ENCODE measurements around the gene ITGA8.

ITGA8 gene

DNA sequence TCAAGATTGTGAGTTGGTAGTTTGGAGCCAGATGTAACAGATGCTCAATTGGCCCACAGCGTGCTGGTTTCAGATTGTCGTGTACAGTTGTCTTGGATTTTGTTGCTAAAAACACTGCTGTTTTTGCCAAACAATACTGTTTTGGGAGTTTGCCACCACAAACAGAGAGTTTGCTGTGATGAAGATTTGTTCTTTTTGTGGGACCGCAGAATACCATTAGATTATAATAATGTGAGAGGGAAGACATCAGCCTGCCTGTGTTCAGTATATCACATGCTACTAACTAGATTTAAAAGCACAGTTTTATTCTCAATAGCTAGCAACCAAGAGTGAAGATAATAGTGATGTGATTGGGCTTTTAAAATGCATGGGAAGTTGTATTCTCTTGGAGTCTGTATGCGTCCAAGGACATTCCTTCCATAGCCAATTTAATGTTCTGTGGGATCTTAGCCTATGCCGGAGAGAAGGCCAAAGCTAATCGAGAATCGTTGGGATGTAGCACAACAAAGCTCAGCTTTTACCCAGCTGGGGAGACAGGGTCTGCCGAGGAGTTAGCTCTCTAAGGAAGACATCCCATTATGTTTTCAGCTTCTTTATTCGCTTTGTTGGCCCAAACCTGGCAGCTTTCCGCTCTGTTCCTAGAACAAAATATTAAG lies 18.7 kb upstream of the ITGA8 start:
- no peak for DNase-seq
- in situ Hi-C loops (cut with MboI; ENCODE audit: low pct_unique_long_range_greater_than_20kb, low sequenced_read_pairs) = no loop called here

- DNase-seq = peak; percentile 41
- in situ Hi-C loops (cut with MboI; ENCODE audit: low pct_unique_long_range_greater_than_20kb, low sequenced_read_pairs) = no loop called here
Measured at GRCh38 chr10:15737656-15738055, 17.9 kb upstream of the ITGA8 start.

GRCh38 chr10:15735763-15736162 lies 16.0 kb upstream of the ITGA8 start:
- in situ Hi-C loops (cut with MboI; ENCODE audit: low pct_unique_long_range_greater_than_20kb, low sequenced_read_pairs) = no loop called here
- DNase-seq = no peak

DNA sequence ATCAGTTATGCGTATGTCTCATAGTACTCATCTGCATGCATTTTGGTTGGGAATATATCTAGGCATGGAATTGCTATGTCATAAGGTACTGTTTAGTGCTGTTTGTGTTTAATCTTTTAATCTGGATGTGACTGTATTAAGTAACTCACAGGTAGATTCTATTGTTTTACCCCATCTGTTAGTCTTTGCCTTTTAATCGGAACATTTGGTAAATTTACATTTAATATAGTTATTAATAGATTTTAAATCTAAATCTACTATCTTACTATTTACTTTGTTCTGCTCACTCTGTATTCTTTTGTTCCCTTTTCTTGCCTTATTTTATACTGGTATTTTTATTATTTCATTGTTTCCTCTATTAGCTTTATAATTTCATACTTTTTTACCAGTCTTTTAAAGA lies 10.6 kb upstream of the ITGA8 start:
- no peak for DNase-seq

GRCh38 chr10:15729890-15730289 lies 10.2 kb upstream of the ITGA8 start:
- in situ Hi-C loops (cut with MboI; ENCODE audit: low pct_unique_long_range_greater_than_20kb, low sequenced_read_pairs) = no loop called here
- DNase-seq = no peak

More for the DNA sequence above, 10.6 kb upstream of the ITGA8 start:
- in situ Hi-C loops (cut with MboI; ENCODE audit: low pct_unique_long_range_greater_than_20kb, low sequenced_read_pairs) = no loop called here

- in situ Hi-C loops (cut with MboI; ENCODE audit: low pct_unique_long_range_greater_than_20kb, low sequenced_read_pairs) = no loop called here
- DNase-seq = no peak
Measured at GRCh38 chr10:15726042-15726441, 6.3 kb upstream of the ITGA8 start.

DNA sequence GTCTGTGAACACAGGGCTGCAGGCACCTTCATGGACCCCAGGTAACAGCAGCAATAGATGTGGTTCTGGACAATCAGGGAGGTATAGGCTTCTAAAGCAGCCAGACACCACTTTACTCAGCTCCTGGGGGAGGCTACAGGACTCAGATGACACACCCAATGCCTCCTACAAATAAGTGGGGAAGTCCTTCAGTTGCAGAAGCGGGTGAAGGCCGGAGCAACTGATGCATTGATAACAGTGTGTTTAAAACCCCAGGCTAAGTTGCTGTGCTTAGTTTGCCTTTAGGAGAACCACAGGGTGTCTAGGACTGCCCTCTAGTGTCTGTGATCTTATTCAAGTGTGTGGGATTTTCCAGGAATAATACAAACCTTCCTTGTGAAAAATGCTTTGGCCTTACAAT lies 5.9 kb upstream of the ITGA8 start:
- DNase-seq = peak; percentile 48
- in situ Hi-C loops (cut with MboI; ENCODE audit: low pct_unique_long_range_greater_than_20kb, low sequenced_read_pairs) = no loop called here

DNA sequence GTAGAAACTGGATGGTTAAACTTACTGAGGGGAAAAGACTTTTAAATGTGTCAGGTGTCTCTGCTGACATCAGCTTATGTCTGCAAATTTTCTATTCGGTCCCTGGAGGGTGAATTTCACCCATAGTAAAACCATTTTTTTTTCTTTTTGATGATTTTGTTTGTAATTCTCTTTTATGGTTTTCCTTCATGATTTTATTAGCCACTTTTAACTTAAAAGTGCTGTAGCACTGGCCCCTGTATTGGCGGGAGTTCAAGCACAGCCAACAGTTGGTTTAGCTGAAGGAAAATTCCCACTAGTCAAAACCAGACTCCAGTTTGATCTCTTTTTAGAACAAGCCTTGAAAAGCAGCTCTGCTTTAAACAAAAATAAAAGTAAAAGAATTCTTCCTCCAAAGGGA lies 5.0 kb upstream of the ITGA8 start:
- in situ Hi-C loops (cut with MboI; ENCODE audit: low pct_unique_long_range_greater_than_20kb, low sequenced_read_pairs) = no loop called here
- DNase-seq = no peak

- DNase-seq = no peak
- in situ Hi-C loops (cut with MboI; ENCODE audit: low pct_unique_long_range_greater_than_20kb, low sequenced_read_pairs) = no loop called here
Measured at GRCh38 chr10:15723803-15724202, 4.1 kb upstream of the ITGA8 start.

GRCh38 chr10:15720635-15721287 lies 1.0 kb upstream of the ITGA8 start:
- in situ Hi-C loops (cut with MboI; ENCODE audit: low pct_unique_long_range_greater_than_20kb, low sequenced_read_pairs) = no loop called here
- no peak for DNase-seq

GRCh38 chr10:15719049-15719898 lies 448 bp downstream of the ITGA8 start:
- in situ Hi-C loops (cut with MboI; ENCODE audit: low pct_unique_long_range_greater_than_20kb, low sequenced_read_pairs) = loop anchor here (10.0 kb wide), 1 partner anchor 284 kb away; no protein-coding TSS in a partner anchor

GRCh38 chr10:15718694-15719048 lies 1.1 kb downstream of the ITGA8 start:
- no peak for DNase-seq
- in situ Hi-C loops (cut with MboI; ENCODE audit: low pct_unique_long_range_greater_than_20kb, low sequenced_read_pairs) = loop anchor here (10.0 kb wide), 1 partner anchor 284 kb away; no protein-coding TSS in a partner anchor

More at GRCh38 chr10:15719049-15719898, 448 bp downstream of the ITGA8 start:
- DNase-seq = peak; percentile 38

DNA sequence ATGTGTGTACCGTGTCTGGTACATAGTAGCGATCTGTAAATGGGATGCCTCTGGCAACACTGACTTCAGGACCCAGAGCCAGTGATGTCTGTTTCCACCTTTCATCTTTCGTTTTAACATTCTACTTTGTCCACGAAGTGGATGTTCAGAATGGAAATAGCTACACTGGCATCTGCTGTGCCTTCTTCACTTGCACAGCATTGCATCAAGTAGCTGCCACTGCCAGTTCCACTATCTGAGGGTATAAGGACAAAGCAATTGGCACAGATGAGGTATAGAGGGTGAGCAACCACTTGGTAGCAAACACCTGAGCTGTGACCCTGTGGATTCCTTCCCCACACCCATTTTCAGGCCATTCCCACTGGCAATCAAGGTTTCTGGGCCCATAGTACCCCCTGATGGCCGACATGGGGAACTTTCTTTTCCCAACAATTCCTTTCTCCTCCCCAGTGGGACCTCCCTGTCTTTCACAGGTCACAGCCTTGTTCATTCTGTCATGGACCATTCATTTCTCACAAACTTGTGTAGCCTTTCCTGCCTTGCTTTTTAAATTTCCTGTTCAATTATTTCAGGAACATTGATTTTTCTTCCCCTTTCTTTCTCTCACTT lies 4.0 kb downstream of the ITGA8 start:
- peak; percentile 16 for DNase-seq
- in situ Hi-C loops (cut with MboI; ENCODE audit: low pct_unique_long_range_greater_than_20kb, low sequenced_read_pairs) = loop anchor here (10.0 kb wide), 1 partner anchor 281 kb away; no protein-coding TSS in a partner anchor

DNA sequence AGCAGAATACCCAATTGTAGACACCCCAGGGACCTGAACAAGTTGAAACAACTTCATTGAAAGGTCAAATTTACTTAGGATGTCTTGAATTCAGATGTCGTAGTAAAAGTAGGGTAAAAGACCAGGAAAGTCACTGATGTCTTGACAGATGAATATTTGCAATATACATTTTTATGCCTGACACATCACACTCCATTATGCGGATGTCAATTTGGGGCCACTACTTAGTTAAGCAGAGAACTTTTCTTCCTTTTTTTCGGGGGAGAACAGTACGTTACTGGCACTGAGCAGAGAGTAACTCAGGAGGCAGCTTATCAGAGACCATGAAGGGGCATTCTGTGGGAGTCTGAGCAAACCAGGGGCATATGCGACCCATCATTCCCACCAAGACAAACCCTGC lies 4.9 kb downstream of the ITGA8 start:
- in situ Hi-C loops (cut with MboI; ENCODE audit: low pct_unique_long_range_greater_than_20kb, low sequenced_read_pairs) = loop anchor here (10.0 kb wide), 1 partner anchor 280 kb away; no protein-coding TSS in a partner anchor
- no peak for DNase-seq

GRCh38 chr10:15712883-15713282 lies 6.8 kb downstream of the ITGA8 start:
- peak; percentile 47 for DNase-seq
- in situ Hi-C loops (cut with MboI; ENCODE audit: low pct_unique_long_range_greater_than_20kb, low sequenced_read_pairs) = loop anchor here (10.0 kb wide), 1 partner anchor 278 kb away; no protein-coding TSS in a partner anchor

DNA sequence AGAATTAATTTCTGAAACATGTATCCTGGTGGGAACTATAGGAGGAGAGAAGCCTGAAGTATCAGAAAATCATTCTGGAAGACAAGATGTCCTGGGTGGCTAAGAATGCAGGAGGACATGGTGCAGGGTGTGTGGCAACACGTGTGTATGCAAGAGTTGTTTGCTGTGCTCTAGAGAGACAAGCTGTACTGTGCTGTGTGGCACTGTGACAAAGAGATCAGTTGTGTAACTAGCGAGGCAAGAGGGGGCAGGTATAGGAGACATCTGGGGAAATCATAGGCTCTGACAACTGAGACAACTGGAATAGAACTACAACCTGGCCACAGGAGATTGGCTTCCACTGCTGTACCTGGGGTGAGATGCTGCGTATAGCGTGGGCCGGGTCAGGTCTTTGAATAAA lies 9.3 kb downstream of the ITGA8 start:
- no peak for DNase-seq
- in situ Hi-C loops (cut with MboI; ENCODE audit: low pct_unique_long_range_greater_than_20kb, low sequenced_read_pairs) = loop anchor here (10.0 kb wide), 1 partner anchor 276 kb away; no protein-coding TSS in a partner anchor

DNA sequence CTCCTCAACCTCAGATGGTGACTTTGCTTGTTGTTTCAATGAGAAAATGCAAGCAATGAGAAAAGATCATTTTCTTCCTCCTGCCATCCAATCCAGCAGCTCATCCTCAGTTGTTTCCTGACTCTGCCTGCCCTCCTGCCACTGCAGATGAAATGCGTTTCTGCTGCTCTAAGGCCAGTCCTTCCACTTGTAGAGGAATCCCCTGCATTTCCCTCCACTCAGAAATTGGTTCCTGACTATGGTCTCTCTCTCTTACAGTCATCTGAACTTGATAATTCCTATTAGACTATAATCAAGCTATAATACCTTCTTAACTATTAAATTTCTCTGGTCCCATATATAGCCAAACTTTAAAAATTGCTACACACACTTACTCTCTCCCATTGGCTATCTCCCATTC lies 14.4 kb downstream of the ITGA8 start:
- in situ Hi-C loops (cut with MboI; ENCODE audit: low pct_unique_long_range_greater_than_20kb, low sequenced_read_pairs) = no loop called here
- no peak for DNase-seq

DNA sequence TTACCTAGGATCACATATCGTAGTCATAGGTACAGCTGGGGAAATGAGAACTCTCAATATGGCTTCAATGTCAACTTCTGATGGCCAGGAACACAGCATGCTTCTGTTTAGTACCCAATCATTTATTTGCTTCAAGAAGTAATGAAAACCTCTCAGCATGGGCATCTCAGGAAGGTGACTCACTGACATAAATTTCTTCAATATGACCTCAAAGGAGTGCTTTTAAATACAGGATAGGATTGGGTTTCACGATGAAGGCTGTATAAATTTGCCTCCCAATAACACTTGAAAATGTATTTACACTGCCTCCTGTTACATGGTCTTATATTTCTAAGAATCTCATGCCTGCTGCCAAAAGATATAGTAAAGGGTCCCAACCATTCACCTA lies 15.1 kb downstream of the ITGA8 start:
- DNase-seq = no peak
- in situ Hi-C loops (cut with MboI; ENCODE audit: low pct_unique_long_range_greater_than_20kb, low sequenced_read_pairs) = no loop called here

DNA sequence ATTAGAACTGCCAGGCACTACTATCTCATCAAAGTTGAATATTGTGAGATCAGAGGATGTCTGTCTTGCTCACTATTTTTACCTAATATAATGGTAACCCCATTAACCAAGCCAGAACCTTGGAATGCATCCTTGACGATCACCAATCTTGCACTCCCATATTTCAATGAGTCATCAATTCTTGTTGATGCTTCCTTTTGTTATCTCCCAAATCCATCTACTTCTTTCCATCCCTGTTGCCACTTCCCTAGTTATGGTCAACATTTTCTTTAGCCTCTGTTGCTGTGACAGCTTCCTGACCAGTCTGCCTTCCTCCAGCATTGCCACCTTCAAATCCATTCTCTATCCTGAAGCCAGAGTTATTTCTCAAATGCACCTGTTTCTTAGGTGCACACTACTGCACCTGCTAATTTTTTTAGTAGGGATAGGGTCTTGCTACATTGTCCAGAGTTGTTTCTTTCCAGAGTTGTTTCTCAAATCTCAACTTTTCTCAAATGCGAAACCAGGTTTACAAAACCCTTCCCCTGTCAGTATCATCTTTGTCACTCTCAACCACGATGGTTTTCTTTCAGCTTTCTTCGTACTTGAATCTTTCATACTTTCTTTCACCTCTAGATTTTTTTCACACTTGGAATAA lies 15.7 kb downstream of the ITGA8 start:
- DNase-seq = no peak
- in situ Hi-C loops (cut with MboI; ENCODE audit: low pct_unique_long_range_greater_than_20kb, low sequenced_read_pairs) = no loop called here
